NCI-H774 (cell line): Measurements from ENCODE around the gene SPTB.

Source experiments
- DNase-seq: peaks from one replicate; lab custom pipeline; 2025; lab: John Stamatoyannopoulos, UW

The SPTB gene

DNA sequence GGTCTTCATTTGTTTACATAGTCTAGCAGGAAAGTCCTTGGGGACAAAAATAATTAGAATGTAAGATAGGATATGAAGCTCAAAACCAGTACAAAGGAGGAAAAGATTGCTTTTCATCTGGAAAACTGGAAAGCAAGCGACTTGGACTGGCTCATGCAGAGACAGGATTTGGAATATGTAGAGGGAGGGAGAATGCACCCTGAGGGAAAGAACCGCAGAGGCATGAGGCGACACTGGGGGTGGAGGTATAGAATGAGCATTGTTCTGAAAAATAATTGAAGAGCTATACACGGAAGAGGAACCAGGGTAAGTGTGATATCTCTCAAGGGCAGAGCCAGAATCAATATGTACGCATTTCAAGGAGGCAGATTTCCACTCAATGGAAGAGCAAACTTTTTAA, 90.0 kb downstream of the SPTB start:
- DNase-seq, result no peak

GRCh38 chr14:64788706-64789105, 91.0 kb downstream of the SPTB start:
- DNase-seq, result no peak

GRCh38 chr14:64787619-64788018, 92.1 kb downstream of the SPTB start:
- no peak for DNase-seq

GRCh38 chr14:64786296-64787149, 93.2 kb downstream of the SPTB start:
- no peak for DNase-seq

- no peak for DNase-seq
Measured at GRCh38 chr14:64784006-64784405, 95.7 kb downstream of the SPTB start.

- no peak for DNase-seq
Measured at GRCh38 chr14:64782196-64782595, 97.5 kb downstream of the SPTB start.

DNA sequence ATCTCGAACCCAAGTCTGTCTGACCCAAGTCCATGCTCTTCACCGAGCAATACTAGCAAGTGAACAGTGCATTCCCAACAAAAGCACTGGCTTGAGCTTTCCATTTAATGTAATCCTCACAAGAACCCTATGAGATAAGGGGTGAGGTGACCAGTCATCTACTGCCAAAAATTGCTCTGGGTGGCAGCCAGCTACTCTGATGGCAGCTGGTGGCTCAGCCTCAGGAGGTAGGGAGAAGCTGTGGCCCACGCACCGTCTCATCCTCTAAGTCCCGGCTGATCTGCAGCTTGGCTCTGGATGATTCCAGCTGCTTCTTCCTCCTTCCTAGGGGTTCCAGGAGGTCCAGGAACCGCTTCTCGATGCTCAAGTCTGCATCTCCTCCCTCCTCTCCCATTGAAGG, 100.2 kb downstream of the SPTB start:
- no peak for DNase-seq

- DNase-seq, result no peak
Measured at GRCh38 chr14:64778104-64778754, 101.5 kb downstream of the SPTB start.

GRCh38 chr14:64777461-64777860, 102.2 kb downstream of the SPTB start:
- DNase-seq, result no peak

DNA sequence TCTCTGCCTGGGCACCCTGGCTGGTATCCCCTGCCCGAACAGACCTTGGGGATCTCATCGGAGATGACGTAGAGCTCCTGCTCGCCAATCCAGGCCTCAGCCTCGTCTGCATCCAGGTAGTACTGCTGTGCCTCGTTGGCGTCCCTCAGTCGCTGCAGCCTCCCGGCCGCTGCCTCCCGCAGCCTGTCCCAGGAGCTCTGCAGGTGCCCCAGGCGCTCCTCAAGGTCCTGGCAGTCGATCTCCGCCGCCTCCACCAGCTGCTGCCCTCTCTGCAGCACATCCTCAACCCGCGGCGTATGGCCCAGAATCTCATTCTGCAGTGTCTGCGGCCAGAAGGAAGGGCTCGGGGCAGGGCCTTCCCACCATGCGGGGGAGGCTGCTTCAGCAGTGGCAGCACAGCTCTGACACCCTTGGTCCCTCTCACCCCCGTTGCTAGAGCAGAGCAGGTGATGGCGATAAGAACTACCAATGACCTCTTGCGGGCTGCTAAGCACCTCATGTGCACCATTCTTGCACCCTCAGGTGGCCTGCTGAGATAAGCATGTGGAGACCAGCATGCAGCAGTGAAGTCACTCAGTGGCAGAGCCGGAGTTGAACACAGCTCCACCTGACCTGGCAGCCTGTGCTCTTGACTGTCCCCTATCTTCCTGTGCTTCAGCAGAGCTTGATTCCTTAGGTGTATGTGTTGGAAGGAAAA, 104.5 kb downstream of the SPTB start:
- DNase-seq, result no peak

GRCh38 chr14:64774272-64774671, 105.4 kb downstream of the SPTB start:
- no peak for DNase-seq

GRCh38 chr14:64773577-64773976, 106.1 kb downstream of the SPTB start:
- no peak for DNase-seq

- DNase-seq, result no peak
Measured at GRCh38 chr14:64773046-64773445, 106.7 kb downstream of the SPTB start.

- DNase-seq, result no peak
Measured at GRCh38 chr14:64772397-64772950, 107.2 kb downstream of the SPTB start.

DNA sequence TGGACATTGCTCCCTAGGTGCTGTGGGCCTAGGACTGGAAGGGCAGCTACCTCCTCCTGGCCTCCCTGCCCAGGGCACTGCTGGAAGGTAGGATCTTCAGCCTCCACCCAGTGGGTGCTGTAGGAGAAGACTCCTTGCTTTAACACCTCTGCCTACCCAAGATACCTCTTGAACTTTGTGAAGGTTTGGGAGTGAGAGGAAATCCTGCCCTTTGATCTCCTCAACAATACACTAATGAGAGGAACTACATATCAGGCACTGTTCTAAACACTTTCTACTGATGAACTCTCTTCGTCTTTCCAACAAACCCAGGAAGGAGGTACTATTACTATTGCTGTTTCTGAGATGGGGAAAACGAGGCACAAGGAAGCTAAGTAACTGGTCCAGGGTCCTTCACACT, 108.5 kb downstream of the SPTB start:
- no peak for DNase-seq

DNA sequence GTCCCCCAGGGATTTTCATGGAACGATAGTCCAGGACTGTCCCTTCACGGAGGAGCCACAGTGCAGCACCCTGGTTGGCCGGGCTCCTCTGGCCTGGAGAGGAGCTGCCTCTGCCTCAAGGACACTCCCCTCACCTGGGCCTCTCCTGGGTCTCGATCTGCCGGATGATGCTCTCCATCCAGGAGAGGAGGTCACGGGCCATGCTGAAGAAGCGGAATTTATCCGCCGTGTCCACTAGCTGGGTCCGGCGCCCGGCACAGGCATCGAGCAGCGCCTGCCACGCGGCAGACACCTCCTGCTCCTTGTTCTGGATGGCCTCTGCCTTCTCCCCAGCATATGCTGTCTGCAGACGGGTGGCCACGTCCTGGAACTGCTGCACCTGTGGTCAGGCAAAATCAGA, 109.0 kb downstream of the SPTB start:
- DNase-seq, result no peak

- no peak for DNase-seq
Measured at GRCh38 chr14:64769096-64770020, 110.3 kb downstream of the SPTB start.

- DNase-seq, result no peak
Measured at GRCh38 chr14:64768401-64769095, 111.2 kb downstream of the SPTB start.

DNA sequence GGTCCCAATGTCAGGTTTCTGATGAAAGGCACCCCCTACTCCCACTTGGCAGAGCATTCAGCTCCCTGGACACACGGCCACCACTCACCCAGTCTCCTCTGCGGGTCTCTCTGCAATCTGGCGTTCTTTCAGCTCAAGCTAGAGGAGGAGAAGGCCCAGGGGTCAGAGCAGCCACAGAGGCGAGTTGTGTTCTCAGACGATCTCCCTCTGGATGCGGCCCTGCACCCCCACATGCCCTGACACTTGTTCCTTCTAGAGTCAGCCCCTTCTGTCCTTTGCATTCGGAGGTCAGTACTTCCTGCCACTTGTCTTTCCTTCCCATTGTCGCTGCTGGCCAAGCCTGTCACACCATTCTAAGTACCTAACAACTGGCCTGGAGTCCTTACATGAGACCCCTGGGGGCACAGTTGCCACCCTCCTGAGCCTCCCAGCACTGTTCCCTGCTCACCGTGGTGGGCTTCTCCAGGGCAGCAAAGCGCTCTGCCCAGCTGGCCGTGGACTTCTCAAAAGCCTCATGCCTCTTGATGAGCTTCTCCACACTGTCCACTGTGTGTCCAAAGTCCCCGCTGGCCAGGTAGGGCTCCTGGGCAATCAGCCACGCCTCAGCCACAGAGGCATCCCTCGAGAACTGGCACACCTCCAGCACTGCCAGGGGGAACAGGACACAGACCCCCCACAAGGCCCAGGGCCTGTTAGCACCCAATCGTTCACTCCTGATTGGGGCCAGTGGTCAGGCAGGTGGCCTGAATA, 112.3 kb downstream of the SPTB start:
- no peak for DNase-seq
